SW 1271 (cell line): Measurements from ENCODE around the gene TPRX1.
"Not testable (repeated sequence)": the region's sequence is repeated elsewhere in the genome, so short reads cannot be mapped to it uniquely, and the experiment has no call there.

ENCODE experiments used
- DNase-seq, 2 experiments: peaks; one replicate each; lab custom pipeline; 2025; lab: John Stamatoyannopoulos, UW

TPRX1 gene

DNA sequence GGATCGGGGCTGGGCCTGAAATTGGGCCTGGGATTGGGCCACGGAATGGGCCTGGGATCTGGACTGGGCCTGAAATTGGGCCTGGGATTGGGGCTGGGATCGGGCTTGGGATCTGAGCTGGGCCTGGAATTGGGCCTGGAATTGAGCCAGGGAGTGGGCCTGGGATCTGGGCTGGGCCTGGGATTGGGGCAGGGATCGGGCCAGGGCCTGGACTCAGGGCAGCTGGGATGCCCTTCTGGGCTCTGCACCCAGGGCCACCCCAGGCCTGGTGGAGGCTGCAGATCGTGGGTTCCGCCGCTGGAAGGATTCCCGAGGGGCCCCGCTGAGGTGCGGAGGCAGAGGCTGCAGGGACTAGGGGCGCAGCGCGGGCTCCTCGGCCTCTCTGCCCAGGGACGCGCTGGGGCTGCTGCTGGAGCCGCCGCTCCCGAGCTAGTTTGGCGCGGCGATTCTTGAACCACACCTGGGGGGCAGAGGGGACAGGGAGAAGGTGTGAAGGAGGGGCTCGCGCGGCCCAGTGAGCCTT, 1.8 kb downstream of the TPRX1 start:
- no peak for DNase-seq

GRCh38 chr19:47801270-47801669, 3.1 kb downstream of the TPRX1 start:
- no peak for DNase-seq

- no peak for DNase-seq
These were observed 5.5 kb downstream of the TPRX1 start for GRCh38 chr19:47798904-47799266.

DNA sequence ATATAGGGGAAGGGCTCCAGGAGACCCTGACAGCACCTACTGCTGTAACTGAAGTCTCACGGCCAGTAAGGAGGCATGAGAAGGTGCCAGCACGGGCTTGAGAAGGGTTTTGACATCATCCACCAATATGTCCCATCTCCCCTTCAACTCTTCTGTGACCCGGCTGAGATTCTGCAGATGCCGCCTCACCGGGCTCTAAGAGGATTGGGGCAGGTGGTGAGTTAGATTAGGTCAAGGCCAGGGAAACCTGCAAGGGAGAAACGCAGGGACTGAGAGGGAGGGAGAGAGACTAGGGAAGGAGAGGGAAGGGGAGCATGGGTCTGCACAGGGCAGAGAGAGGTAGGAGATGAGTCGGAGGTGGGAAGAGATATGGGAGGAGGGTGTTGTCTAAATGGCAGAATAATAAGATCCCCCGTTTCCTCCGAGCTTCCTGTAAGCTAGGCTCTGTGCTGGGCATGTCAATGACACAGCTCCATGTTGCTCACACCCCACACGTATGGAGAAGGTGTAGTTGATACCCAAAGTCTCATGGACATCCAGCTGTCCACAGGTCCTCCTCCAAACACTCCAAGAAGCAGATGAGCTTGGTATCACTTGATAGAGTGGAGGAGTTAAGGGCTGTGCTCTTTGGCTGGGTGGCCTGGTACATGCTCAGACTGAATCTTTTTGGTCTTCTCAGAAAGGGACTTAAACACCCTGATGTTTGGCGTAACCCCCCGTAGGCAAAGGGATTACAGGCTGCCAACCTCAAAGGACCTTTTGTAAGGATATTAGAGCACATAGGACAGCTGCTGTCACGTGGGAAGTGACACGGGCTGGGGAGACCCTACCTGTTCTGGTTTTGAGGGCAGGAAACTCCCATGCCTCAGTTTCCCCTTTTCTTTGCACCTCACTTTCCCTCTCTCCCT, 6.1 kb downstream of the TPRX1 start:
- no peak for DNase-seq

- no peak for DNase-seq
These were observed 7.6 kb downstream of the TPRX1 start for GRCh38 chr19:47796785-47797184.

- no peak for DNase-seq
These were observed 9.8 kb downstream of the TPRX1 start for GRCh38 chr19:47794526-47794925.

- DNase-seq = no peak
These were observed 11.7 kb downstream of the TPRX1 start for GRCh38 chr19:47792616-47793015.

GRCh38 chr19:47790398-47790814, 13.9 kb downstream of the TPRX1 start:
- DNase-seq = peak in 1 of 2 experiments; percentile 54

DNA sequence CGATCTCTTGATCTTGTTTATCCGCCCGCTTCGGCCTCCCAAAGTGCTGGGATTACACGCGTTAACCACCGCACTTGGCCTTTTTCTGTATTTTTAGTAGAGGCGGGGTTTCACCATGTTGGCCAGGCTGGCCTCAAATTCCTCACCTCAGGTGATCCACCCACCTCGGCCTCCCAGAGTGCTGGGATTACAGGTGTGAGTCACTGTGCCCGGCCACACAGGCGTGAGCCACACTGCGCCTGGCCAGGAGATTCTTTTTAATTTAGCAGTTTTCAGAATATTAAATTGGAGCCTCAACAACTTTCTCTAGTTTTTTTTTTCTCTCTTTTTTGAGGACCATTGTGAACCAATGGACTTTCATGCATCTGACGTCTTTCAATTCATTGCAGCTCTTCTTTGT, 14.5 kb downstream of the TPRX1 start:
- DNase-seq = not testable (repeated sequence)

- not testable (repeated sequence) for DNase-seq
These were observed 17.0 kb downstream of the TPRX1 start for GRCh38 chr19:47787307-47787706.

DNA sequence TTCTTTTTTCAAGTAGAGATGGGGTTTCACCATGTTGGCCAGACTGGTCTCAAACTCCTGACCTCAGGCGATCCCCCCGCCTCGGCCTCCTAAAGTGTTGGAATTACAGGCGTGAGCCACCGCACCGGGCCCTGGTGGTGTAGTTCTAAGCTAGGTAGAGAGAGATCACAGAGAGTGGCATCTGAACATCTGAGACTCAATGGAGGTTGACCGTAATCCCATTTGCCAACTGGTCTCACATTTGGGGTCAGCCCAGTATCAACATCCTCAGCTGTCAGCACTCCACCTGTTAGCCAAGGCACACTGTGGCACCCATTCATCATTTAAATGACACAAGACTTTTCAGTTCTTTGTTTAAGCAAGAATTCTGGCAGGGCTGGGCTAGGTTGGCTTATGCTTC, 17.8 kb downstream of the TPRX1 start:
- no peak for DNase-seq

GRCh38 chr19:47781590-47782262, 22.6 kb downstream of the TPRX1 start:
- no peak for DNase-seq

GRCh38 chr19:47780215-47780551, 24.2 kb downstream of the TPRX1 start:
- no peak for DNase-seq

- no peak for DNase-seq
These were observed 24.7 kb downstream of the TPRX1 start for GRCh38 chr19:47779524-47780214.

- no peak for DNase-seq
These were observed 25.4 kb downstream of the TPRX1 start for GRCh38 chr19:47778954-47779351.

DNA sequence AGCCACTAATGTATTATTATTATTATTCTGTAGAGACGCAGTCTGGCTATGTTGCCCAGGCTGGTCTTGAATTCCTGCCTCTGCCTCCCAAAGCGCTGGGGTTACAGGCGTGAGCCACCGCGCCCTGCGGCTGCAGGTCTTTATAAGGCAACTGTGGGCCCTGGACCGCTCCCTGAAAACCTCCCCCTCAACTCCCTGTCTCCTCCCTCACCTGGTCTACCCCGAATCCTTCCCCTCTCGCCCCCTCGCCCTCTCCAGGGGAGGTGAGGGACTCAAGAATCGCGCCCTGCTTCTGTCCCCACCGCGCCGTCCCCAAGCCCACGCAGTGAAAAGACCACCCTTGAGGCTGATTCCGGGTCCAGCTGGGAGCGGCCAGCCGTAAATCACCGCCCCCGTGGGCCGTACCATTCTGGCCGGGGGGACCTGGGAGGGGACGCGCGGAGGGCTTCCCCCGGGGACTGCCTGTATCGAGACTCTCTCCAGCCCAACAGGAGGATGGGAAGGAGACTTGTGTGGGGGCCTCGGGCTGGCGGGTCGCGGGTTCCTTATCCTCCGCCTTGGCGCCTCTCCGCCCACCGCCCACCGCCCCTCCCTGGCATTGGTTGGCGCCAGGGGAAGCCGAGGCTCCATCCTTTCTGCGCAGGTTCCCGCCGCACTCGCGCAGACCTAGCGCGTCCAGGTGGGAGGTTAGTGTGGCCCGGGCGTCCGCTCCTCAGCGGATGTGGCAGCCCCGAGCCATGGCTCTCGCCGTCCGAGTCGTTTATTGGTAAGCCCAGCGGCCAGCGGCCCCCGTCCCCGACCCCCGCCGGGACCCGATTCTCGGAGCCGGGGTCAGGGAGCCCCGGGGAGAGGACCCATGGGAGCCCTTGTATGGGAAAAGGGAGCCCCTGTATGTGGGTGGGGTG, 26.1 kb downstream of the TPRX1 start, which contains the start of gene SELENOW:
TSS of gene SELENOW (plus strand) at position 655 of the 905 bp plus-strand sequence. CDS start at position 738, 83 bp downstream.
- DNase-seq = peak; percentile 21 to 56

DNA sequence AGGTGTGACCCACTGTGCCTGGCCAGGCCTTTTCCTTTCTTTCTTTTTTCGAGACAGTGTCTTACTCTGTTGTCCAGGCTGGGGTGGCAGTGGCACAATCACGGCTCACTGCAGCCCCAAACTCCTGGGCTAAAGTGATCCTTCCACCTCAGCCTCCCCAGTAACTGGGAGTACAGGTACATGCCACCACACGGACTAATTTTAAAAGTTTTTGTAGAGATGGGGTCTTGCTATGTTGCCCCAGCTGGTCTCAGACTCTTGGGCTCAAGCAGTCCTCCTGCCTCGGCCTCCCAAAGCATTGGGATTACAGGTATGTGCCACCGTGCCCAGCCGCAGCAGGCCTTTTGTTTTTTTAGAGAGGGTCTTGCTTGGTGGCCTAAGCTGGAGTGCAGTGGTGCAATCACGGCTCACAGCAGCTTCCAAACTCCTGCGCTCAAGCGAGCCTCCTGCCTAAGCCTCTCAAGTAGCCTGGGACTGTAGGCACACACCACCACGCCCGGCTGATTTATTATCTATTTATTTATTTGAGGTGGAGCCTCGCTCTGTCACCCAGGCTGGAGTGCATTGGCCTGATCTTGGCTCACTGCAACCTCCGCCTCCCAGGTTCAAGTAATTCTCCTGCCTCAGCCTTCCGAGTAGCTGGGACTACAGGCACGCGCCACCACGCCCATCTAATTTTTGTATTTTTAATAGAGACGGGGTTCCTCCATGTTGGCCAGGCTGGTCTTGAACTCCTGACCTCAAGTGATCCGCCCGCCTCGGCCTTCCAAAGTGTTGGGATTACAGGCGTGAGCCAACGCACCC, 26.9 kb downstream of the TPRX1 start:
- not testable (repeated sequence) for DNase-seq

GRCh38 chr19:47776568-47776967, 27.8 kb downstream of the TPRX1 start:
- DNase-seq = peak in 1 of 2 experiments; percentile 7

DNA sequence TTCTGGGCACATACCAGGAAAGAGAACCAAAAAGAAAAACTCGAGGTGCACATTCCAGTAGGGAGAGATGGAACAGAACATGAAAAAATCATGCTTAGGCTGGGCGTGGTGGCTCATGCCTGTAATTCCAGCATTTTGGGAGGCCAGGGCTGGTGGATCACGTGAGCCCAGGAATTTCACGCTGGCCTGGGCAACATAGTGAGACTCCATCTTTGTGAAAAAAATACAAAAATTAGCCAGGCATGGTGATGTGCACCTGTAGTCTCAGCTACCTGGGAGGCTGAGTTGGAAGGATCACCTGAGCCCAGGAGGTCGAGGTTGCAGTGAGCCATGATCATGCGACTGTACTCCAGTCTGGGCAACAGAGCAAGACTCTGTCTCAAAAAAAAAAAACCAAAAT, 33.1 kb downstream of the TPRX1 start:
- not testable (repeated sequence) for DNase-seq

DNA sequence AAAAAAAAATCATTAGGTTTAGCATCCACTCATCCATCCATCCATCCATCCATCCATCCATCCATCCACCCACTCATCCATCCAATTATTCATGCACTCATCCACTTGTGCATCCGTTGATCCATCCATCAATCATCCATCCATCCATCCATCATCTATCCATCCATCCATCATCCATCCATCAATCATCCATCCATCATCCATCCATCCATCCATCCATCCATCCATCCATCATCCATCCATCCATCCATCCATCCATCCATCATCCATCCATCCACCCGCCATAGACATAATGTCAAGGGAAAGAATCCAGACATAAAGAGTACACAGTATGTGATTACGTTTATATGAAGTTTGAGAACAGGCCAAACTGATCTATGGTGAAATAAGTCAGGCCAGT, 34.8 kb downstream of the TPRX1 start:
- DNase-seq = no peak
